HuH-7 (cell line): Measurements from ENCODE around the gene CAVIN1.
"Not testable (repeated sequence)": the region's sequence is repeated elsewhere in the genome, so short reads cannot be mapped to it uniquely, and the experiment has no call there.

Experiments used
- DNase-seq: peaks from one replicate; pipeline ENCODE4 v3.0.0; 2011; ENCODE audit warnings: low spot score

Gene CAVIN1

GRCh38 chr17:42378959-42379594 is 44.0 kb downstream of the CAVIN1 start:
- DNase-seq, result no peak

- DNase-seq, result no peak
These were observed 44.6 kb downstream of the CAVIN1 start for GRCh38 chr17:42378359-42378958.

- no peak for DNase-seq
These were observed 49.2 kb downstream of the CAVIN1 start for GRCh38 chr17:42373896-42374295.

GRCh38 chr17:42372142-42372541 is 50.9 kb downstream of the CAVIN1 start:
- DNase-seq, result no peak

GRCh38 chr17:42368797-42369561 is 54.1 kb downstream of the CAVIN1 start:
- DNase-seq, result not testable (repeated sequence)

- not testable (repeated sequence) for DNase-seq
These were observed 54.7 kb downstream of the CAVIN1 start for GRCh38 chr17:42368310-42368709.

- DNase-seq, result not testable (repeated sequence)
These were observed 56.7 kb downstream of the CAVIN1 start for GRCh38 chr17:42366176-42367023.

- DNase-seq, result no peak
These were observed 57.9 kb downstream of the CAVIN1 start for GRCh38 chr17:42365136-42365535.

GRCh38 chr17:42363767-42364585 is 59.1 kb downstream of the CAVIN1 start:
- DNase-seq, result no peak

- DNase-seq, result no peak
These were observed 59.8 kb downstream of the CAVIN1 start for GRCh38 chr17:42363231-42363630.

GRCh38 chr17:42362245-42362961 is 60.7 kb downstream of the CAVIN1 start:
- no peak for DNase-seq

GRCh38 chr17:42361781-42362186 is 61.3 kb downstream of the CAVIN1 start:
- DNase-seq, result no peak

GRCh38 chr17:42360388-42360787 is 62.7 kb downstream of the CAVIN1 start:
- not testable (repeated sequence) for DNase-seq

GRCh38 chr17:42359133-42359532 is 63.9 kb downstream of the CAVIN1 start:
- DNase-seq, result no peak

GRCh38 chr17:42358434-42358833 is 64.6 kb downstream of the CAVIN1 start:
- no peak for DNase-seq

- no peak for DNase-seq
These were observed 67.9 kb downstream of the CAVIN1 start for GRCh38 chr17:42354956-42355843.
